Mesothelial cell of epicardium (in vitro differentiated cells): ENCODE measurements around the gene SH2D4B. TPM values are rescaled to one million over a fixed set of nuclear protein-coding genes. Genes with fewer than 3 reads are reported as not detected.

Experiments
- DNase-seq, 2 experiments: peaks; one replicate each; pipeline ENCODE4 v3.0.0; 2021; ENCODE audit warnings: low spot score in 2 of 2; ENCODE audit not compliant: unreplicated experiment in 2 of 2
- H3K27ac Mint-ChIP-seq: 2 replicates; pipeline ENCODE4 v1.8.0; 2021; ENCODE audit warnings: mixed read lengths
- H3K27me3 Mint-ChIP-seq: 2 replicates; pipeline ENCODE4 v1.8.0; 2021; ENCODE audit warnings: low read depth, mixed read lengths
- H3K36me3 Mint-ChIP-seq: 2 replicates; pipeline ENCODE4 v1.8.0; 2021; ENCODE audit warnings: mixed read lengths
- H3K4me1 Mint-ChIP-seq: 2 replicates; pipeline ENCODE4 v1.8.0; 2021; ENCODE audit warnings: mixed read lengths
- H3K4me3 Mint-ChIP-seq: 2 replicates; pipeline ENCODE4 v1.8.0; 2021; ENCODE audit warnings: mild to moderate bottlenecking, moderate library complexity, mixed read lengths
- H3K9me3 Mint-ChIP-seq: 2 replicates; pipeline ENCODE4 v1.8.0; 2021; ENCODE audit warnings: mixed read lengths
- total RNA-seq: library from RNA; stranded (reverse); gene quantifications from 3 replicates; pipeline ENCODE4 v1.2.1, GENCODE V29; 2021
- TF ChIP-seq, protein P1 (sequence below): fragments of 200-600 bp; sonication (generic); IDR thresholded peaks from one replicate; pipeline ENCODE4 v1.5.0; 2021; ENCODE audit warnings: antibody characterized with exemption; ENCODE audit not compliant: unreplicated experiment

Gene SH2D4B
- total RNA-seq, 1 donor from 2014 or later: 0.27 TPM

DNA sequence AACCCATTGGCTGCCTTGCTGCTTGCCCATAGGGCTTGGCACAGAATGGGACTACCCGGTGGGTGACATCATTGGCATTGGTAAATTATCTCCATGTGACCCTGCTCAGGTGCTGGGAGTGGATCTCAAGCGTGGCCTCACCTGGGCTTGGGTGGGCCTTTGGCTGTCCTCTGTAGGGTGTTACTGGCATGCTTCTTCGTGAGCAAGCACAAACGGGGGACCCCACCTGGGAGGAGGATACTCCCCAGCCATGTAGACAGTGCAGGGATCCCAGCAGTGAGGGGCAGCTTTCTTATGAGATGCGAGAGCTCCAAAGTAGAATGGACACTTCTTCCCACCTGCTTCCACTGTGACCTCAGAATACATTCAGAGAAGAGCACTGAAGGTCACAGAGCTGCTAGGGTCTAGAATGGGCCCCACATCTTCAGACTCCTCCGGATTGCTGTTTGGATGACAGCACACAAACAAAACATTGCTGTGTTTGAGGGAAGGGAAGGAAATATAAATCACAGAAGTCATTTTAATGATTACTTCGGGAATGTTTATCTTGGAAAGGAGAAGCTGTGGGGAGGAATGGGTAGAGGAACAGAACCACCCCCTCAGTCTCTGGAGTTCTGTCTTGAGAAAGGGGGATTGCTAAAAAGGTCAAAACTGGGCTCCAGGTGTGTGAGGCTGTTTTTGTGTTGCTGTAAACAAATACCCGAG lies 75.9 kb downstream of the SH2D4B start:
- no peak for DNase-seq
- peaks cover 4% of the 10 kb centered on the region for H3K9me3 Mint-ChIP-seq
- H3K27ac Mint-ChIP-seq: no peak overlapping the region
- peaks cover 18% of the 10 kb centered on the region for H3K4me1 Mint-ChIP-seq
- no peak overlapping the region for H3K4me3 Mint-ChIP-seq
- peaks cover 8% of the 10 kb centered on the region for H3K27me3 Mint-ChIP-seq
- TF ChIP-seq, protein P1, sequence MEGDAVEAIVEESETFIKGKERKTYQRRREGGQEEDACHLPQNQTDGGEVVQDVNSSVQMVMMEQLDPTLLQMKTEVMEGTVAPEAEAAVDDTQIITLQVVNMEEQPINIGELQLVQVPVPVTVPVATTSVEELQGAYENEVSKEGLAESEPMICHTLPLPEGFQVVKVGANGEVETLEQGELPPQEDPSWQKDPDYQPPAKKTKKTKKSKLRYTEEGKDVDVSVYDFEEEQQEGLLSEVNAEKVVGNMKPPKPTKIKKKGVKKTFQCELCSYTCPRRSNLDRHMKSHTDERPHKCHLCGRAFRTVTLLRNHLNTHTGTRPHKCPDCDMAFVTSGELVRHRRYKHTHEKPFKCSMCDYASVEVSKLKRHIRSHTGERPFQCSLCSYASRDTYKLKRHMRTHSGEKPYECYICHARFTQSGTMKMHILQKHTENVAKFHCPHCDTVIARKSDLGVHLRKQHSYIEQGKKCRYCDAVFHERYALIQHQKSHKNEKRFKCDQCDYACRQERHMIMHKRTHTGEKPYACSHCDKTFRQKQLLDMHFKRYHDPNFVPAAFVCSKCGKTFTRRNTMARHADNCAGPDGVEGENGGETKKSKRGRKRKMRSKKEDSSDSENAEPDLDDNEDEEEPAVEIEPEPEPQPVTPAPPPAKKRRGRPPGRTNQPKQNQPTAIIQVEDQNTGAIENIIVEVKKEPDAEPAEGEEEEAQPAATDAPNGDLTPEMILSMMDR: no peak
- H3K36me3 Mint-ChIP-seq: no peaks in the 10 kb centered on the region

GRCh38 chr10:80614576-80615416 lies 77.1 kb downstream of the SH2D4B start:
- TF ChIP-seq, protein P1: no peak
- Mint-ChIP-seq H3K27me3 (peaks cover 6% of the 10 kb centered on the region), H3K4me1 (peaks cover 18% of the 10 kb centered on the region), H3K36me3 (no peaks in the 10 kb centered on the region), H3K9me3 (peaks cover 4% of the 10 kb centered on the region), H3K27ac (no peak overlapping the region), H3K4me3 (no peak overlapping the region)
- no peak for DNase-seq

DNA sequence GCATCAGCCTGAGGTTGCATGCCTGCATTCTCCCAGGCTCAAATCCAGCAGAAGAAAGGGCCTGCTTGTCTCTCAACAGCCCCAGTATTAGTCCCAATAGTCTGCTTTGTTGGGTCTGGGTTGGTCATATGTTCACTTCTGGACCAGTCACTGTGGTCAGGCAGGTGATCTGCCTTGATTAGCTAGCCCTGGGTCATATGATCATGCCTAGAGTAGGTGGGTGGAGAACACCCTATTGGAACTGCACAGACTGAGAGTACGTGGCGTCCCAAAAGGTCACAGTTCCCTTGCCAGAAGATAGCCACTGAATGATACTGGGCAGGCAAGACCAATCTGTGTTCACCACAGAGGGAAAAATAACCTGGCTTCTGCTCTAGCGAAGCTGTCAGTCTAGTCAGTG lies 80.1 kb downstream of the SH2D4B start:
- DNase-seq: no peak
- Mint-ChIP-seq H3K4me3 (no peak overlapping the region), H3K27me3 (peaks cover 6% of the 10 kb centered on the region), H3K4me1 (peaks cover 12% of the 10 kb centered on the region), H3K27ac (no peak overlapping the region), H3K36me3 (no peaks in the 10 kb centered on the region), H3K9me3 (peaks cover 4% of the 10 kb centered on the region)
- TF ChIP-seq, protein P1: no peak

- no peak overlapping the region for H3K27ac Mint-ChIP-seq
- H3K9me3 Mint-ChIP-seq: no peaks in the 10 kb centered on the region
- no peak for DNase-seq
- peaks cover 1% of the 10 kb centered on the region for H3K4me1 Mint-ChIP-seq
- H3K27me3 Mint-ChIP-seq: peaks cover 16% of the 10 kb centered on the region
- no peaks in the 10 kb centered on the region for H3K36me3 Mint-ChIP-seq
- no peak overlapping the region for H3K4me3 Mint-ChIP-seq
- TF ChIP-seq, protein P1: no peak
Observed at GRCh38 chr10:80619036-80619435, 81.3 kb downstream of the SH2D4B start.

DNA sequence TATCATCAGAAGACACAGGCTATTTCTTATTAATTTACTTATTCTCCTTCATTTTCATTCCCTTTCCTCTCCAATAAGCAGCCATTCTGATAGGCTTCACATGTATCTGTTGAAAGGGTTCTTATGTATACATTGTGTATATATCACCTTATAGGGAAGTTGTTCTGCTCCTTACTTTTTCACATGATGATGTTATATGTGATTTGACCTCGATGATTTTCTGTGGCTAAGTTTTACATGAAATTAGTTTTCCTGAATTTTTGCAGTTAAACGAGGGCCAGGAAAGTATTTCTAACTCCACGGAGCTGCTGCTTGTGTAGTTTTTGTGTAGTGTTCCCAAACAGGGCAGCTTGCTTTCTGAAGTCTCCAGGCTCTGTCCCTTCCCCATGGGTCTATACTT lies 84.5 kb downstream of the SH2D4B start:
- Mint-ChIP-seq H3K27ac (no peak overlapping the region), H3K4me3 (no peak overlapping the region), H3K27me3 (peaks cover 18% of the 10 kb centered on the region), H3K4me1 (peaks cover 1% of the 10 kb centered on the region), H3K9me3 (peaks cover 11% of the 10 kb centered on the region), H3K36me3 (no peaks in the 10 kb centered on the region)
- no peak for DNase-seq
- TF ChIP-seq, protein P1: no peak
